GM23248 (cell line): Measurements from ENCODE around the gene HOXA5. TPM values are rescaled to one million over a fixed set of nuclear protein-coding genes. Genes with fewer than 3 reads are reported as not detected.

Experiments
- DNase-seq: peaks from one replicate; pipeline ENCODE4 v3.0.0-alpha.2; 2015
- H2AFZ ChIP-seq: fragments of 200-600 bp; sonication (generic); 2 replicates; pipeline ENCODE4 v1.6.1; 2016; ENCODE audit warnings: antibody characterized with exemption
- H3F3A ChIP-seq: fragments of 200-600 bp; sonication (generic); 2 replicates; pipeline ENCODE4 v1.6.1; 2016; ENCODE audit warnings: mild to moderate bottlenecking, antibody characterized with exemption, mixed run types; ENCODE audit not compliant: insufficient read depth
- H3K27ac ChIP-seq: fragments of 200-600 bp; sonication (generic); 2 replicates; pipeline ENCODE4 v1.5.1; 2016; ENCODE audit warnings: mild to moderate bottlenecking
- H3K27me3 ChIP-seq: fragments of 200-600 bp; sonication (generic); replicated peaks from 2 replicates; pipeline ENCODE4 v1.6.1; 2016; ENCODE audit warnings: mild to moderate bottlenecking; ENCODE audit not compliant: insufficient read depth
- H3K36me3 ChIP-seq: fragments of 200-600 bp; sonication (generic); 2 replicates; pipeline ENCODE4 v1.6.1; 2016; ENCODE audit warnings: low read depth, mild to moderate bottlenecking
- H3K4me1 ChIP-seq: fragments of 200-600 bp; sonication (generic); 2 replicates; pipeline ENCODE4 v1.6.1; 2016; ENCODE audit warnings: mild to moderate bottlenecking; ENCODE audit not compliant: insufficient read depth
- H3K4me2 ChIP-seq: fragments of 200-600 bp; sonication (generic); one replicate; pipeline ENCODE4 v1.6.1; 2016; ENCODE audit warnings: mild to moderate bottlenecking; ENCODE audit not compliant: unreplicated experiment
- H3K4me3 ChIP-seq: fragments of 200-600 bp; sonication (generic); 2 replicates; pipeline ENCODE4 v1.5.1; 2016; ENCODE audit warnings: mild to moderate bottlenecking
- H3K79me2 ChIP-seq: fragments of 200-600 bp; sonication (generic); 2 replicates; pipeline ENCODE4 v1.6.1; 2016; ENCODE audit warnings: mild to moderate bottlenecking; ENCODE audit not compliant: insufficient read depth
- H3K9ac ChIP-seq: fragments of 200-600 bp; sonication (generic); 2 replicates; pipeline ENCODE4 v1.6.1; 2016; ENCODE audit warnings: mild to moderate bottlenecking
- H3K9me2 ChIP-seq: fragments of 200-600 bp; sonication (generic); 2 replicates; pipeline ENCODE4 v1.6.1; 2016; ENCODE audit warnings: mixed run types, mild to moderate bottlenecking, moderate library complexity; ENCODE audit not compliant: insufficient read depth
- H3K9me3 ChIP-seq: fragments of 200-600 bp; sonication (generic); one replicate; pipeline ENCODE4 v1.6.1; 2017; ENCODE audit warnings: low read depth
- H4K20me1 ChIP-seq: fragments of 200-600 bp; sonication (generic); 2 replicates; pipeline ENCODE4 v1.6.0; 2016; ENCODE audit not compliant: insufficient read depth
- EZH2 ChIP-seq: fragments of 200-600 bp; sonication (generic); IDR thresholded peaks from 2 replicates; pipeline ENCODE4 v1.6.1; 2018; ENCODE audit warnings: antibody characterized with exemption, mild to moderate bottlenecking; ENCODE audit not compliant: insufficient read depth, poor library complexity, severe bottlenecking
- EZH2phosphoT487 ChIP-seq: fragments of 200-600 bp; sonication (generic); IDR thresholded peaks from 2 replicates; pipeline ENCODE4 v1.6.1; 2018; ENCODE audit warnings: antibody characterized with exemption, moderate library complexity, mild to moderate bottlenecking, low read depth; ENCODE audit not compliant: insufficient read depth
- WGBS, 2 experiments: methylation state at CpG; one replicate each; pipeline ENCODE4 v1.1.6; 2015 to 2017; ENCODE audit warnings: low lambda C conversion rate in 2 of 2, low coverage in 1 of 2; ENCODE audit errors: missing lambda C conversion rate in 2 of 2; 5-methylcytosine and 5-hydroxymethylcytosine counted together
- in situ Hi-C: fragments of 300-500 bp; cut with MboI; formaldehyde crosslinking; loops from 2 replicates; pipeline ENCODE4 v1.15.0; 2020
- polyA plus RNA-seq: library from polyadenylated mRNA; unstranded; fragments of >200 nt; fragmentation: Nextera tagmentation; extraction: Ambion mirVana; gene quantifications from 2 replicates; pipeline ENCODE4 v1.2.1, GENCODE V29; 2016
- total RNA-seq: library from RNA; depleted of rRNA; stranded (reverse); fragments of >200 nt; shearing (Covaris generic); gene quantifications from 2 replicates; pipeline ENCODE4 v1.2.3, GENCODE V29; 2014

Gene HOXA5
- total and polyA plus RNA-seq, 2 experiments from 2014 or later, result 1.9 to 4.0 TPM

GRCh38 chr7:27123007-27123476 lies 20.4 kb downstream of the HOXA5 start:
- H4K20me1 ChIP-seq, result no peaks in the 10 kb centered on the region
- H3K9me2 ChIP-seq, result no peaks in the 10 kb centered on the region
- no peak overlapping the region for H3K4me2 ChIP-seq
- 89% methylated on average over 14 of the region's 14 CpGs for WGBS, 2 experiments
- H3K4me3 ChIP-seq, result no peak overlapping the region
- no peak overlapping the region for H3K27ac ChIP-seq
- H3K27me3 ChIP-seq, result no peaks in the 10 kb centered on the region
- H3K4me1 ChIP-seq, result no peaks in the 10 kb centered on the region
- no peaks in the 10 kb centered on the region for H3K36me3 ChIP-seq
- in situ Hi-C loops, result no loop called here
- no peaks in the 10 kb centered on the region for H3K9me3 ChIP-seq
- H3K9ac ChIP-seq, result no peak overlapping the region
- no peak overlapping the region for H2AFZ ChIP-seq
- TF ChIP-seq EZH2, result no peak
- no peak for TF ChIP-seq EZH2phosphoT487
- no peak for DNase-seq
- H3F3A ChIP-seq, result no peaks in the 10 kb centered on the region
- H3K79me2 ChIP-seq, result peaks cover 8% of the 10 kb centered on the region

GRCh38 chr7:27122077-27122910 lies 21.2 kb downstream of the HOXA5 start:
- Histone ChIP-seq H3K27ac (no peak overlapping the region), H4K20me1 (no peaks in the 10 kb centered on the region), H3K9me2 (no peaks in the 10 kb centered on the region), H3K27me3 (no peaks in the 10 kb centered on the region), H3K79me2 (peaks cover under 1% of the 10 kb centered on the region; the same call in 1 of the 2 replicates), H3K4me3 (no peak overlapping the region), H3K36me3 (no peaks in the 10 kb centered on the region), H3F3A (no peaks in the 10 kb centered on the region), H3K4me1 (no peaks in the 10 kb centered on the region), H2AFZ (no peak overlapping the region), H3K9me3 (no peaks in the 10 kb centered on the region), H3K9ac (no peak overlapping the region), H3K4me2 (no peak overlapping the region)
- in situ Hi-C loops, result no loop called here
- 95% methylated on average over 41 to 42 of the region's 42 CpGs for WGBS, 2 experiments
- TF ChIP-seq EZH2 (no peak), EZH2phosphoT487 (no peak)
- no peak for DNase-seq

- Histone ChIP-seq H3K4me2 (no peak overlapping the region), H3K79me2 (no peaks in the 10 kb centered on the region), H3K27ac (no peak overlapping the region)
Measured at GRCh38 chr7:27121684-27122076, 21.8 kb downstream of the HOXA5 start.

GRCh38 chr7:27119412-27119911 lies 24.0 kb downstream of the HOXA5 start:
- H3K27ac ChIP-seq, result no peak overlapping the region
- H4K20me1 ChIP-seq, result no peaks in the 10 kb centered on the region
- no peak overlapping the region for H3K4me3 ChIP-seq
- no peaks in the 10 kb centered on the region for H3F3A ChIP-seq
- in situ Hi-C loops, result no loop called here
- H3K9me2 ChIP-seq, result no peaks in the 10 kb centered on the region
- H3K27me3 ChIP-seq, result no peaks in the 10 kb centered on the region
- H3K79me2 ChIP-seq, result no peaks in the 10 kb centered on the region
- DNase-seq, result no peak
- H3K9ac ChIP-seq, result no peak overlapping the region
- H3K36me3 ChIP-seq, result no peaks in the 10 kb centered on the region
- WGBS, 2 experiments, result 86 to 88% methylated on average over 1 of the region's 1 CpG
- TF ChIP-seq EZH2, result no peak
- TF ChIP-seq EZH2phosphoT487, result no peak
- no peak overlapping the region for H3K4me2 ChIP-seq
- no peaks in the 10 kb centered on the region for H3K4me1 ChIP-seq
- no peaks in the 10 kb centered on the region for H3K9me3 ChIP-seq
- H2AFZ ChIP-seq, result no peak overlapping the region

More at GRCh38 chr7:27121684-27122076, 21.8 kb downstream of the HOXA5 start:
- H3F3A ChIP-seq, result no peaks in the 10 kb centered on the region
- in situ Hi-C loops, result no loop called here
- no peak overlapping the region for H2AFZ ChIP-seq
- H3K9ac ChIP-seq, result no peak overlapping the region
- no peaks in the 10 kb centered on the region for H3K9me2 ChIP-seq
- H4K20me1 ChIP-seq, result no peaks in the 10 kb centered on the region
- TF ChIP-seq EZH2phosphoT487 (no peak), EZH2 (no peak)
- H3K9me3 ChIP-seq, result no peaks in the 10 kb centered on the region
- WGBS, 2 experiments, result 97 to 99% methylated on average over 7 of the region's 7 CpGs
- no peaks in the 10 kb centered on the region for H3K27me3 ChIP-seq
- no peaks in the 10 kb centered on the region for H3K4me1 ChIP-seq
- no peak overlapping the region for H3K4me3 ChIP-seq
- no peaks in the 10 kb centered on the region for H3K36me3 ChIP-seq
- no peak for DNase-seq
